Measurements from ENCODE around the gene GNA14.

DNA sequence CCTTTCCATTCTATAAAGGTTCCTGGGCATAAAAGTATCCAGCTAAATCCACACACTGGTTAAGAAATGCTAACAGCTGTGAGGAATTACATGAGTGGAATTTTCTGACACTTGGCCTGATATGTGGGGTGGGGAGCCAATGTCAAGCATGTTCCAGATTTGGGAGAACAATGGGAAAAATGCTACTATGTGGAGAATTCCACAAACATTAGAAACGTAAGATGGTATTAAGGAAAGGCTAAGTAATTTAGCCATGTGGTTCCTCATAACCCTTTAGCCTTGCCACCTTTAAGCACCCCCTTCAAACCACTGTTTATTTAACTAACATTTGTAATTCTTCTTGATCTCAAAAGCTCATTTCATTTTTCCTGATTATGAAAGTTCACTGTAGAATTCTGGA, 149.2 kb downstream of the GNA14 start:
- TF ChIP-seq, protein P1, sequence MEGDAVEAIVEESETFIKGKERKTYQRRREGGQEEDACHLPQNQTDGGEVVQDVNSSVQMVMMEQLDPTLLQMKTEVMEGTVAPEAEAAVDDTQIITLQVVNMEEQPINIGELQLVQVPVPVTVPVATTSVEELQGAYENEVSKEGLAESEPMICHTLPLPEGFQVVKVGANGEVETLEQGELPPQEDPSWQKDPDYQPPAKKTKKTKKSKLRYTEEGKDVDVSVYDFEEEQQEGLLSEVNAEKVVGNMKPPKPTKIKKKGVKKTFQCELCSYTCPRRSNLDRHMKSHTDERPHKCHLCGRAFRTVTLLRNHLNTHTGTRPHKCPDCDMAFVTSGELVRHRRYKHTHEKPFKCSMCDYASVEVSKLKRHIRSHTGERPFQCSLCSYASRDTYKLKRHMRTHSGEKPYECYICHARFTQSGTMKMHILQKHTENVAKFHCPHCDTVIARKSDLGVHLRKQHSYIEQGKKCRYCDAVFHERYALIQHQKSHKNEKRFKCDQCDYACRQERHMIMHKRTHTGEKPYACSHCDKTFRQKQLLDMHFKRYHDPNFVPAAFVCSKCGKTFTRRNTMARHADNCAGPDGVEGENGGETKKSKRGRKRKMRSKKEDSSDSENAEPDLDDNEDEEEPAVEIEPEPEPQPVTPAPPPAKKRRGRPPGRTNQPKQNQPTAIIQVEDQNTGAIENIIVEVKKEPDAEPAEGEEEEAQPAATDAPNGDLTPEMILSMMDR (IDR thresholded peaks at IDR 0.05): no peak
- TF ChIP-seq EP300 (IDR thresholded peaks at IDR 0.05): no peak
